ENCODE results near the gene PGBD1.

DNA sequence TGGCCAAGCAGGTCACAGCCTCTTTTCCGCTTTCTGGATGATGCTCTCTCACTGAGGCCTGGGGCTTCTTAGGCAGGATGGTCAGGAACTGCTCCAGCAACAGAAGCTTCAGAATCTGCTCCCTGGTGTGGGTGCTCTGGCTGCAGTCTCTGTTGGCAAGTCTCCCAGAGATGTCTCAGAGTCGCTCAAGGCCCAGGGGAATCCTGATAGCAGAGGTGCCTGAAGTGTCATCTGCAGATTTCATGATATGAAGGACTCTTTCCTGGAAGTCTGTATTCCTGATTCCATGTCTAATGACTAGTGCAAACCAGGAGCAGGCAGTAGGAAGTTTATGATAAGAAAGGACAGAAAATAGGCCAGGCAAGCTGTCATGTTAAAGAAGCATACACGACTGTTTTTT, 34.3 kb downstream of the PGBD1 start:
- TF ChIP-seq CTCF (conservative IDR thresholded peaks at IDR 0.05; ENCODE audit: low read depth in 2 of 2): no peak
- no peak for TF ChIP-seq EZH2 (IDR thresholded peaks at IDR 0.05; ENCODE audit: low read depth, unreplicated experiment)
- TF ChIP-seq JUNB (IDR thresholded peaks at IDR 0.05; ENCODE audit: unreplicated experiment): no peak
- TF ChIP-seq CREB1 (CRISPR knock-in tag; IDR thresholded peaks at IDR 0.05; ENCODE audit: low read depth): no peak
- TF ChIP-seq EZH2phosphoT487 (IDR thresholded peaks at IDR 0.05; ENCODE audit: unreplicated experiment): no peak
- TF ChIP-seq POLR2AphosphoS5 (IDR thresholded peaks at IDR 0.05; ENCODE audit: low read depth): no peak

Data from GM23338 (cell line).